Heart left ventricle (tissue), 13 donors: ENCODE data around the gene GPRC5D.

Source experiments
- CTCF ChIP-seq, 12 donors: fragments of 200-600 bp; sonication (generic) in 4 of 12; IDR thresholded peaks; one replicate each; pipeline versions ENCODE4 v1.5.0 to v1.8.0; 2018 to 2022; ENCODE audit warnings: antibody characterized with exemption in 12 of 12, mild to moderate bottlenecking in 5 of 12
- POLR2A ChIP-seq, 2 donors: fragments of 450-650 bp; IDR thresholded peaks; one replicate each; pipeline ENCODE4 v1.6.1; 2017; ENCODE audit warnings: antibody characterized with exemption in 2 of 2, mild to moderate bottlenecking in 2 of 2, moderate library complexity in 2 of 2
- donor health status: ischemic (EF 13 %, LVEDD 7.1; RV severe dilation, severe dysfunction).
- donor health status: DM: no; HTN: yes; CAD: no.
- donor health status: DM: no; HTN: no; CAD: no.
- donor health status: ischemic (EF 25% LVEDD 6.9; RV normal size, moderate dysfunction).
- donor health status: ischemic (EF 25% LVEDD 5.7; RV mildly dilated, moderate dysfunction).
- donor health status: ischemic (EF 35%, LVEDD 5.7; RV mildly dilated, moderate dysfunction).
- donor health status: nonischemic (EF 11% LVEDD 7.7; RV severe dilation, severe dysfunction).
- donor health status: DM: yes; HTN: yes; CAD: no.
- donor health status: PGD.
- donor health status: ischemic (EF 29% LVEDD 5.4; RV normal size, mild dysfunction).
- donor health status: nonischemic (EF 23%, LVEDD 6.1; RV moderate dilation, normal function).

GRCh38 chr12:12918781-12919389, 33.1 kb downstream of the GPRC5D start:
- TF ChIP-seq CTCF (IDR thresholded peaks at IDR 0.05) (no peak), POLR2A (IDR thresholded peaks at IDR 0.05) (no peak)
